Endodermal cell (in vitro differentiated cells): ENCODE measurements around the gene ZNF584. TPM values are rescaled to one million over a fixed set of nuclear protein-coding genes. Genes with fewer than 3 reads are reported as not detected.
"Not testable (repeated sequence)": the region's sequence is repeated elsewhere in the genome, so short reads cannot be mapped to it uniquely, and the experiment has no call there.

ENCODE experiments used
- DNase-seq: peaks from one replicate; pipeline ENCODE4 v3.0.0-alpha.2; 2017
- H3K27ac ChIP-seq: 2 replicates; pipeline ENCODE4 v1.5.1; 2013; ENCODE audit warnings: mild to moderate bottlenecking, low read depth, low read length, moderate library complexity
- H3K27me3 ChIP-seq: 2 replicates; pipeline ENCODE4 v1.6.1; 2013; ENCODE audit warnings: mild to moderate bottlenecking, low read length, moderate library complexity; ENCODE audit not compliant: insufficient read depth, control insufficient read depth, poor library complexity, severe bottlenecking
- H3K36me3 ChIP-seq: 2 replicates; pipeline ENCODE4 v1.7.0; 2013; ENCODE audit warnings: mild to moderate bottlenecking, low read length, moderate library complexity; ENCODE audit not compliant: control insufficient read depth, insufficient read depth
- H3K4me1 ChIP-seq: one replicate; pipeline ENCODE4 v1.7.0; 2013; ENCODE audit warnings: low read length; ENCODE audit not compliant: control insufficient read depth, insufficient read depth
- H3K4me3 ChIP-seq: 2 replicates; pipeline ENCODE4 v1.5.1; 2013; ENCODE audit warnings: mild to moderate bottlenecking, low read length, moderate library complexity
- H3K9ac ChIP-seq: 2 replicates; pipeline ENCODE4 v1.6.1; 2013; ENCODE audit warnings: mild to moderate bottlenecking, low read length, moderate library complexity; ENCODE audit not compliant: poor library complexity, severe bottlenecking; ENCODE audit errors: extremely low read depth
- H3K9me3 ChIP-seq: 2 replicates; pipeline ENCODE4 v1.6.1; 2013; ENCODE audit warnings: mild to moderate bottlenecking, low read length, moderate library complexity; ENCODE audit not compliant: control insufficient read depth
- H3K27ac Mint-ChIP-seq: 2 replicates; pipeline ENCODE4 v1.8.0; 2020; ENCODE audit warnings: mixed read lengths
- H3K27me3 Mint-ChIP-seq: 2 replicates; pipeline ENCODE4 v1.8.0; 2021; ENCODE audit warnings: mild to moderate bottlenecking, mixed read lengths; ENCODE audit not compliant: insufficient read depth
- H3K36me3 Mint-ChIP-seq: 2 replicates; pipeline ENCODE4 v1.8.0; 2020; ENCODE audit warnings: low read depth, mixed read lengths
- H3K4me1 Mint-ChIP-seq: 2 replicates; pipeline ENCODE4 v1.8.0; 2020; ENCODE audit warnings: mixed read lengths
- H3K4me3 Mint-ChIP-seq: 2 replicates; pipeline ENCODE4 v1.8.0; 2020; ENCODE audit warnings: mild to moderate bottlenecking, moderate library complexity, mixed read lengths
- H3K9me3 Mint-ChIP-seq: 2 replicates; pipeline ENCODE4 v1.8.0; 2020; ENCODE audit warnings: mild to moderate bottlenecking, mixed read lengths
- WGBS, 2 experiments: methylation state at CpG; one replicate each; pipeline versions ENCODE4 v1.1.5 to v1.1.7; 2013; ENCODE audit warnings: missing lambda C conversion rate in 2 of 2, mixed read lengths in 1 of 2; ENCODE audit not compliant: insufficient coverage in 1 of 2, insufficient read length in 1 of 2; 5-methylcytosine and 5-hydroxymethylcytosine counted together
- total RNA-seq, 2 donors: library from RNA; stranded (reverse); fragmentation: NEBNext Ultra II Directional in 1 of 2; extraction: Animal tissue kit (Norgen Biotek cat#: 25700) in 1 of 2; gene quantifications; 2 replicates in 1 of 2; 3 replicates in 1 of 2; pipeline ENCODE4 v1.2.1, GENCODE V29; 2021
- TF ChIP-seq, protein P1 (sequence below): fragments of 200-600 bp; sonication (generic); conservative IDR thresholded peaks from 2 replicates; pipeline ENCODE4 v1.5.0; 2021; ENCODE audit warnings: antibody characterized with exemption, mild to moderate bottlenecking

Gene ZNF584
- total RNA-seq, 2 donors from 2014 or later = 10.3 to 14.8 TPM

DNA sequence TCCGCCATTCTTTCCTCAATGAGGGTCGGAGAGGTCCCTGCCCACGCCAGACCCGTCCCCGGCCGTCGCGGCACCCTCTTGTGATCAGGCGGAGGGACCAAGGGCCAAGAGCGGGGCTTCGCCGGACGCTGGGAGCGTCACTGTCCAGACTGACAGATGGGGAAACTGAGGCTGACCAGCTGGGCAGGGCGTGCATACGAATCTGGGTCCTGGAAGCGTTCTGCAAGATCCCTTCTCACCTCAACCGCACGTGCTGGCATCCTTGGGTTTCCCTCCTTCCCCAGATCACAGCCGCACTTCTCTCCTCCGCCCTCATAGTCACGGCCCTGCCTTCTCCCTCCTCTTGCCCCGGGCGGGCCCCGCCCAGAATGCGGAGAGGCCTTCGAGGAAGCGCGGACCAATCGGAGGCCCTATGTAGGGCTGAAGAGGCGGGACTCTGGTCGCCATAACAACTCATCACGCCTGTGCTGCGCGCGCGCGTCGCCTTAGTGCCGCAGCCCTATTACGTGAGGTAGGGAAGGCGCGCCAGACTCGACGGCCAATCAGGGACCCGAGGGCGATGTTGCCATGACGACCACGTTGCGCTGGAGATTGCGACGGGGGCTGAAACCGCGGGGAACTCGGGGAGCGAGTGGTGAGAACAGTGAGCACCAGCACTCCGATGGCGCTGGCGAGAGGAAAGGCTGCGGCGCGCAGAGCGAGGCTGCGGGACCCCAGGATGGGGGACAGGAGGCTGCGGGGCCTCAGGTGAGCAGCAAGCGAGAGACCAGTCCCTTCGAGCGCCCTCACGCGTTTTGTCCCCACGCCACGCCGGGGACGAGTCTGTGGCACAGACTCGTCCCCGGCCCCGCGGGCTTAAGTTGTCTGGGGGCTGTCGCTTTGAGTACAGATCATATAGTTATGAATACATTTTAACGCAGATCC is 7.3 kb upstream of the ZNF584 start:
- H3K9me3 Mint-ChIP-seq = peaks cover under 1% of the 10 kb centered on the region
- peak overlapping the region; percentile 87 for H3K27ac ChIP-seq
- peaks cover 4% of the 10 kb centered on the region for H3K36me3 Mint-ChIP-seq
- TF ChIP-seq, protein P1, sequence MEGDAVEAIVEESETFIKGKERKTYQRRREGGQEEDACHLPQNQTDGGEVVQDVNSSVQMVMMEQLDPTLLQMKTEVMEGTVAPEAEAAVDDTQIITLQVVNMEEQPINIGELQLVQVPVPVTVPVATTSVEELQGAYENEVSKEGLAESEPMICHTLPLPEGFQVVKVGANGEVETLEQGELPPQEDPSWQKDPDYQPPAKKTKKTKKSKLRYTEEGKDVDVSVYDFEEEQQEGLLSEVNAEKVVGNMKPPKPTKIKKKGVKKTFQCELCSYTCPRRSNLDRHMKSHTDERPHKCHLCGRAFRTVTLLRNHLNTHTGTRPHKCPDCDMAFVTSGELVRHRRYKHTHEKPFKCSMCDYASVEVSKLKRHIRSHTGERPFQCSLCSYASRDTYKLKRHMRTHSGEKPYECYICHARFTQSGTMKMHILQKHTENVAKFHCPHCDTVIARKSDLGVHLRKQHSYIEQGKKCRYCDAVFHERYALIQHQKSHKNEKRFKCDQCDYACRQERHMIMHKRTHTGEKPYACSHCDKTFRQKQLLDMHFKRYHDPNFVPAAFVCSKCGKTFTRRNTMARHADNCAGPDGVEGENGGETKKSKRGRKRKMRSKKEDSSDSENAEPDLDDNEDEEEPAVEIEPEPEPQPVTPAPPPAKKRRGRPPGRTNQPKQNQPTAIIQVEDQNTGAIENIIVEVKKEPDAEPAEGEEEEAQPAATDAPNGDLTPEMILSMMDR = no peak
- H3K9me3 ChIP-seq = no peaks in the 10 kb centered on the region
- peak overlapping the region; percentile 76 for H3K4me3 Mint-ChIP-seq
- H3K27ac Mint-ChIP-seq = peak overlapping the region; percentile 92
- peak overlapping the region; percentile 86 for H3K9ac ChIP-seq
- DNase-seq = peak; percentile 100
- H3K27me3 Mint-ChIP-seq = peaks cover 44% of the 10 kb centered on the region
- no peaks in the 10 kb centered on the region for H3K36me3 ChIP-seq
- peaks cover 10% of the 10 kb centered on the region for H3K4me1 Mint-ChIP-seq
- peaks cover 6% of the 10 kb centered on the region for H3K4me1 ChIP-seq
- H3K27me3 ChIP-seq = no peaks in the 10 kb centered on the region
- WGBS, 2 experiments = 5 to 7% methylated on average over 30 to 74 of the region's 80 CpGs
- H3K4me3 ChIP-seq = peak overlapping the region; percentile 86

DNA sequence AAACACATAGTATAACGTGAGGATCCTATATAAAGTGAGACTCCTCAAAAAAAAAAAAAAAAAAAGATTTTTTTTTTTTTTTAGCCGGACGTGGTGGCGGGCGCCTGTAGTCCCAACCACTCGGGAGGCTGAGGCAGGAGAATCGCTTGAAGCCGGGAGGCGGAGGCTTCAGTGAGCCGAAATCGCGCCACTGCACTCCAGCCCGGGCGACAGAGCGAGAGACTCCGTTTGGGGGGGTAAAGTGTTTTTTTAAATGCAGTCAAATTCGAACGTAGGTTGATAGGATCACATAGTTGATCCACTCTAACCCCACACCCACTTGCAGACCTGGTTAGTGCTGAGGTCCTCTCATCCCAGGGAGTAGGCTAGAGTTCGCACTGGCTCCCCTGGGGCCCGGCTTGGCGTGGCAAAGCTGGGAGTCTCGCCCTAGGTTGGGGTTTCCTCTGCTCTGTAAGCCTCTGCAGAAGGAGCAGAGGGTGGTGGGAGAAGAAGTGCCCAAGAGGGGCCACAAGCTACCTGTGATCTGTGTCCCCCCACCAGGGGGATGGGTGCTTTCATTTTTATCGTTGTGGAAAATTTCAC is 6.5 kb upstream of the ZNF584 start:
- DNase-seq = no peak
- Mint-ChIP-seq H3K4me1 (peaks cover 12% of the 10 kb centered on the region), H3K36me3 (peaks cover 4% of the 10 kb centered on the region), H3K9me3 (peaks cover 7% of the 10 kb centered on the region), H3K27ac (no peak overlapping the region), H3K4me3 (peak overlapping the region; percentile 76), H3K27me3 (peaks cover 39% of the 10 kb centered on the region)
- TF ChIP-seq, protein P1 = peak; percentile 15
- H3K4me1 ChIP-seq = peaks cover 6% of the 10 kb centered on the region
- H3K9me3 ChIP-seq = no peaks in the 10 kb centered on the region
- H3K27me3 ChIP-seq = no peaks in the 10 kb centered on the region
- H3K4me3 ChIP-seq = peak overlapping the region; percentile 86
- H3K36me3 ChIP-seq = no peaks in the 10 kb centered on the region
- peak overlapping the region; percentile 86 for H3K9ac ChIP-seq
- no peak overlapping the region for H3K27ac ChIP-seq
- 48 to 90% methylated on average over 3 to 18 of the region's 23 CpGs for WGBS, 2 experiments

DNA sequence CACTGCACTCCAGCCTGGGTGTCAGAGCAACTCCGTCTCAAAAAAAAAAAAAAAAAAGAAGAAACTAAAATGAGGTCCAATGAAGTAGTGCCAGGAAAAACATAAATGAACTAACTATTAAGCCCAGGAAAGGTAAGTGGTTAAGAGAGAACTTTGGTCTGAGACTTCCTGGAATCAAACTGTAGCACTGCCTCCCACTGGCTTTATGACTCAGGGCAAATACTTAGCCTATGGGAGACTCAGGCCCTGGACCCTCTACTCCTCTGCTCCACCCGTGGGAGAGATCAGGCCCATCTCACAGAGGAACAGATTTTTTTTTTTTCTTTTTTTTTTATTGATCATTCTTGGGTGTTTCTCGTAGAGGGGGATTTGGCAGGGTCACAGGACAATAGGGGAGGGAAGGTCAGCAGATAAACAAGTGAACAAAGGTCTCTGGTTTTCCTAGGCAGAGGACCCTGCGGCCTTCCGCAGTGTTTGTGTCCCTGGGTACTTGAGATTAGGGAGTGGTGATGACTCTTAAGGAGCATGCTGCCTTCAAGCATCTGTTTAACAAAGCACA is 4.5 kb upstream of the ZNF584 start:
- H3K27me3 ChIP-seq, H3K27ac Mint-ChIP-seq, H3K36me3 Mint-ChIP-seq, H3K4me1 ChIP-seq, H3K4me3 ChIP-seq, H3K4me3 Mint-ChIP-seq, H3K9ac ChIP-seq, H3K27ac ChIP-seq, DNase-seq, H3K9me3 Mint-ChIP-seq, H3K36me3 ChIP-seq, H3K9me3 ChIP-seq: not testable (repeated sequence)
- peaks cover 16% of the 10 kb centered on the region for H3K4me1 Mint-ChIP-seq
- H3K27me3 Mint-ChIP-seq = peaks cover 20% of the 10 kb centered on the region
- 64% methylated on average over 3 of the region's 5 CpGs; no CpG with 5 or more reads in 1 of the 2 experiments for WGBS, 2 experiments
